Loucy (cell line): ENCODE data around the gene BCKDHB.

ENCODE experiments used
- H2AFZ ChIP-seq: fragments of 200-600 bp; sonication (generic); 2 replicates; pipeline ENCODE4 v1.6.0; 2016; ENCODE audit warnings: antibody characterized with exemption, mild to moderate bottlenecking, low read length, moderate library complexity
- H3F3A ChIP-seq: fragments of 200-600 bp; 2 replicates; pipeline ENCODE4 v1.6.0; 2016; ENCODE audit warnings: antibody characterized with exemption, low read depth, mild to moderate bottlenecking
- H3K27me3 ChIP-seq: fragments of 200-600 bp; sonication (generic); 2 replicates; pipeline ENCODE4 v1.6.1; 2014; ENCODE audit warnings: low read length, mild to moderate bottlenecking; ENCODE audit not compliant: insufficient read depth, poor library complexity, severe bottlenecking
- H3K36me3 ChIP-seq: fragments of 200-600 bp; sonication (generic); 2 replicates; pipeline ENCODE4 v1.6.1; 2016; ENCODE audit warnings: low read length; ENCODE audit not compliant: insufficient read depth
- H3K4me1 ChIP-seq: fragments of 200-600 bp; sonication (generic); 2 replicates; pipeline ENCODE4 v1.5.1; 2014; ENCODE audit warnings: low read length, mild to moderate bottlenecking; ENCODE audit not compliant: insufficient read depth, poor library complexity, severe bottlenecking
- H3K4me2 ChIP-seq: fragments of 200-600 bp; sonication (generic); 2 replicates; pipeline ENCODE4 v1.6.0; 2014; ENCODE audit warnings: antibody characterized with exemption, low read length, low read depth, mild to moderate bottlenecking; ENCODE audit not compliant: poor library complexity, severe bottlenecking
- H3K4me3 ChIP-seq: fragments of 200-600 bp; sonication (generic); 2 replicates; pipeline ENCODE4 v1.5.1; 2014; ENCODE audit warnings: low read length, mild to moderate bottlenecking, mixed read lengths; ENCODE audit not compliant: poor library complexity, severe bottlenecking
- H3K79me2 ChIP-seq: fragments of 200-600 bp; sonication (generic); 2 replicates; pipeline ENCODE4 v1.6.1; 2014; ENCODE audit warnings: low read length; ENCODE audit not compliant: insufficient read depth
- H3K9ac ChIP-seq: fragments of 200-600 bp; sonication (generic); 2 replicates; pipeline ENCODE4 v1.6.0; 2014; ENCODE audit warnings: mild to moderate bottlenecking, low read depth, low read length, moderate library complexity; ENCODE audit not compliant: poor library complexity, severe bottlenecking
- H3K9me2 ChIP-seq: fragments of 200-600 bp; sonication (generic); replicated peaks from 2 replicates; pipeline ENCODE4 v1.6.1; 2016; ENCODE audit warnings: low read depth, low read length, mixed read lengths
- H3K9me3 ChIP-seq: fragments of 200-600 bp; sonication (generic); 2 replicates; pipeline ENCODE4 v1.6.1; 2014; ENCODE audit warnings: mild to moderate bottlenecking, antibody characterized with exemption, low read length, low read depth; ENCODE audit not compliant: insufficient read depth
- H4K20me1 ChIP-seq: fragments of 200-600 bp; sonication (generic); 2 replicates; pipeline ENCODE4 v1.6.0; 2014; ENCODE audit warnings: antibody characterized with exemption, low read length, mild to moderate bottlenecking; ENCODE audit not compliant: insufficient read depth, poor library complexity, severe bottlenecking
- EZH2phosphoT487 ChIP-seq: fragments of 200-600 bp; IDR thresholded peaks from 2 replicates; pipeline ENCODE4 v1.6.1; 2018; ENCODE audit warnings: antibody characterized with exemption, mild to moderate bottlenecking, moderate library complexity, borderline replicate concordance
- TF ChIP-seq, protein P1 (sequence below): fragments of 200-600 bp; sonication (generic); conservative IDR thresholded peaks from 2 replicates; pipeline ENCODE4 v1.5.1; 2014; ENCODE audit warnings: mild to moderate bottlenecking, antibody characterized with exemption, low read length

The BCKDHB gene

GRCh38 chr6:80183019-80183795 is 76.7 kb downstream of the BCKDHB start:
- Histone ChIP-seq H3K27me3 (no peaks in the 10 kb centered on the region), H4K20me1 (no peaks in the 10 kb centered on the region), H3K4me2 (no peak overlapping the region), H3K9me2 (no peaks in the 10 kb centered on the region), H2AFZ (no peak overlapping the region), H3K9ac (no peak overlapping the region), H3F3A (no peaks in the 10 kb centered on the region), H3K79me2 (no peaks in the 10 kb centered on the region), H3K4me3 (no peak overlapping the region), H3K4me1 (no peaks in the 10 kb centered on the region), H3K36me3 (no peaks in the 10 kb centered on the region), H3K9me3 (0 out of 2 replicates have a peak, but pooled peaks cover 6% of the 10 kb centered on the region)
- TF ChIP-seq, protein P1, sequence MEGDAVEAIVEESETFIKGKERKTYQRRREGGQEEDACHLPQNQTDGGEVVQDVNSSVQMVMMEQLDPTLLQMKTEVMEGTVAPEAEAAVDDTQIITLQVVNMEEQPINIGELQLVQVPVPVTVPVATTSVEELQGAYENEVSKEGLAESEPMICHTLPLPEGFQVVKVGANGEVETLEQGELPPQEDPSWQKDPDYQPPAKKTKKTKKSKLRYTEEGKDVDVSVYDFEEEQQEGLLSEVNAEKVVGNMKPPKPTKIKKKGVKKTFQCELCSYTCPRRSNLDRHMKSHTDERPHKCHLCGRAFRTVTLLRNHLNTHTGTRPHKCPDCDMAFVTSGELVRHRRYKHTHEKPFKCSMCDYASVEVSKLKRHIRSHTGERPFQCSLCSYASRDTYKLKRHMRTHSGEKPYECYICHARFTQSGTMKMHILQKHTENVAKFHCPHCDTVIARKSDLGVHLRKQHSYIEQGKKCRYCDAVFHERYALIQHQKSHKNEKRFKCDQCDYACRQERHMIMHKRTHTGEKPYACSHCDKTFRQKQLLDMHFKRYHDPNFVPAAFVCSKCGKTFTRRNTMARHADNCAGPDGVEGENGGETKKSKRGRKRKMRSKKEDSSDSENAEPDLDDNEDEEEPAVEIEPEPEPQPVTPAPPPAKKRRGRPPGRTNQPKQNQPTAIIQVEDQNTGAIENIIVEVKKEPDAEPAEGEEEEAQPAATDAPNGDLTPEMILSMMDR: no peak
- TF ChIP-seq EZH2phosphoT487: no peak

GRCh38 chr6:80185492-80185891 is 79.0 kb downstream of the BCKDHB start:
- TF ChIP-seq, protein P1: no peak
- no peaks in the 10 kb centered on the region for H3K4me1 ChIP-seq

GRCh38 chr6:80186082-80186481 is 79.6 kb downstream of the BCKDHB start:
- Histone ChIP-seq H2AFZ (no peak overlapping the region), H3K79me2 (no peaks in the 10 kb centered on the region), H3K36me3 (no peaks in the 10 kb centered on the region), H3K4me2 (no peak overlapping the region), H3K9ac (no peak overlapping the region), H3K9me2 (no peaks in the 10 kb centered on the region), H3K4me3 (no peak overlapping the region), H3K9me3 (0 out of 2 replicates have a peak, but pooled peaks cover 6% of the 10 kb centered on the region), H3K27me3 (no peaks in the 10 kb centered on the region), H4K20me1 (no peaks in the 10 kb centered on the region), H3F3A (no peaks in the 10 kb centered on the region), H3K4me1 (no peaks in the 10 kb centered on the region)
- TF ChIP-seq, protein P1: no peak
- TF ChIP-seq EZH2phosphoT487: no peak

More at GRCh38 chr6:80185492-80185891, 79.0 kb downstream of the BCKDHB start:
- Histone ChIP-seq H3K79me2 (no peaks in the 10 kb centered on the region), H3K9ac (no peak overlapping the region), H3K27me3 (no peaks in the 10 kb centered on the region), H3K4me2 (no peak overlapping the region), H3K9me3 (0 out of 2 replicates have a peak, but pooled peaks cover 6% of the 10 kb centered on the region), H3K36me3 (no peaks in the 10 kb centered on the region), H2AFZ (no peak overlapping the region), H3K9me2 (no peaks in the 10 kb centered on the region), H4K20me1 (no peaks in the 10 kb centered on the region), H3F3A (no peaks in the 10 kb centered on the region), H3K4me3 (no peak overlapping the region)
